Stimulated activated CD4-positive, alpha-beta T cell treated with anti-CD3 and anti-CD28 coated beads, Interleukin-4, amount 100 ng/mL, for 4 hours (primary cell): Measurements from ENCODE around the gene UBE2B.
"Not testable (repeated sequence)": the region's sequence is repeated elsewhere in the genome, so short reads cannot be mapped to it uniquely, and the experiment has no call there.

Experiments
- DNase-seq, 2 experiments: peaks; one replicate each; pipeline ENCODE4 v3.0.0-alpha.2; 2020

Gene UBE2B

GRCh38 chr5:134370871-134371833 lies at the start of gene UBE2B:
Gene UBE2B, plus strand, starts transcription at chr5:134371569. Its CDS starts 27 bp downstream, at chr5:134371596.
- peak; percentile 96 for DNase-seq

DNA sequence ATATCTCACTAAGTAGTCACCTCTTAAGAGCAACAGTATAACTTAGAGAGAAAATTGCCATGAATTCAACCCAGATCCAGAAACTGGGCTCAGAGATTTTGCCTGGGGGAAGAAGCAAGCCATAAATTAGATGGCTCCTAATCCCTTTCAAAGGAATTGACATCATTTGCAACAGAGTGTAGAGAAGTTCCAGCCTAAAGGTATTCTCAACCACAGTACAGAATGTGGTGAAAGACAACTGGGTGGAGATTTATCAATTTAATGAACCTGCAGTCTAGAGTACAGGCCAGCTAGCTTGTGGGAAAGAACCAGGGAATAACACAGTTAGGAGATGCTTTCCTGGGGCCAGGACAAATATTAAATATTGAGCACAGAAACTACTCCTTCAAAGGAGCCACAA lies 44.0 kb upstream of the UBE2B start:
- DNase-seq, result no peak

GRCh38 chr5:134328619-134329018 lies 42.8 kb upstream of the UBE2B start:
- DNase-seq, result no peak

DNA sequence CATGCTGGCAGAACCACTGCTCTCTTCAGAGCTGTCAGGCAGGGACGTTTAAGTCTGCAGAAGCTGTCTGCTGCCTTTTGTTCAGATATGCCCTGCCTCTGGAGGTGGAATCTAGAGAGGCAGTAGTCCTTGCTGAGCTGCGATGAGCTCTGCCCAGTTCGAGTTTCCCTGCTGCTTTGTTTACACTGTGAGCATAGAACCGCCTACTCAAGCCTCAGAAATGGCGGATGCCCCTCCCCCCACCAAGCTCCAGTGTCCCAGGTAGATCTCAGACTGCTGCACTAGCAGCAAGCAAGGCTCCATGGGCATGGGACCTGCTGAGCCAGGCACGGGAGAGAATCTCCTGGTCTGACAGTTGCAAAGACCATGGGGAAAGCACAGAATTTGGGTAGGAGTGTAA lies 34.5 kb upstream of the UBE2B start:
- DNase-seq, result not testable (repeated sequence)

DNA sequence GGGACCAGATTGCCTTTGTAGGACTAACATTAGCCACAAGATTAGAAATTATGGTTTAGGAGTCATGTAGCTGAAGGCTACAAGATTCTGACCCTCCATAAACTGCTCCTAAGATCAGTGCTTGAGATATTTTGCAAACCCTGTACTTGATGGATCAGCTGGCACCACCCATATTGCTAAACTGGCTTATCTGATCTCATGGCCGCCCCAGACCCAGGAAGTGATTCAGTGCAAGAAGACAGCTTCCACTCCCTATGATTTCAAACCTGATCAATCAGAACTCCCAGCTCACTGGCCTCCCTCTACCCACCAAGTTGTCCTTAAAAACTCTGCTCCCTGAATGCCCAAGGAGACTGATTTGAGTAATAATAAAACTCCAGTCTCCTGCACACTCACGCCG lies 27.9 kb upstream of the UBE2B start:
- DNase-seq, result not testable (repeated sequence)

- DNase-seq, result not testable (repeated sequence)
Observed at GRCh38 chr5:134345476-134345875, 25.9 kb upstream of the UBE2B start.

- no peak for DNase-seq
Observed at GRCh38 chr5:134345996-134346395, 25.4 kb upstream of the UBE2B start.

GRCh38 chr5:134349463-134349862 lies 21.9 kb upstream of the UBE2B start:
- DNase-seq, result no peak

DNA sequence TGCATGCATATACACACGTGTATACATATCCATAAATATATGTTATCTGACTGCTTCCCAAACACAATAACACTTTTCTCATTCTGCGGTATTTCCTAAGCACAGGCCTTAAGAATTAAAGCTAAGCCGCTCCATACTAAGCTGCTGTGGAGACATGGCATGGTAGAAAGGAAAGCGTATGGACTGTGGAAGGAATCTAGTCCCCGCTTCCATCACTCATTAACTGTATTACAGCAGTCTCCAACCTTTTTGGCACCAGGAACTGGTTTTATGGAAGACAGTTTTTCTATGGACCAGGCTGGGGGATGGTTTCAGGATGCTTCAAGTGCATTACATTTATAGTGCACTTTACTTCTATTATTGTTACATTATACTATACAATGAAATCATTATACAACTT lies 15.7 kb upstream of the UBE2B start:
- DNase-seq, result no peak

DNA sequence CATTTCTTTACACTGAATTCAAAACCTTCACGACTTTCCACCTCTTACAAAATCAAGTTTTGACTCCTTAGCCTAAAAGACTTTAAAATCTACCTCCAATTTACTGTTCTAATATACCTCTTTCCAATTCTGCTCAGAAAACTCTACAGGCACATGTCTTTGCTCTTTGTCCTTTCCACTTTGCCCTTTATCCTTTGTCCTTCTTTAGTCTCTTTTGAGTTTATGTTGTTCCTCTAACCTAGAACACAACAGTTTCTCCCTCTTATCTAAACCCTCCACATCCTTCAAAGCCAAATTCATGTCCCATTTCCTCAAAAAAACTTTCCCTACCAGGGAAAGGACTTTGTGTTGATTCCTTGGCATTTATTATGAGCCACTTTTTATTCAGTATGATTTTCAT lies 5.8 kb upstream of the UBE2B start:
- DNase-seq, result no peak

DNA sequence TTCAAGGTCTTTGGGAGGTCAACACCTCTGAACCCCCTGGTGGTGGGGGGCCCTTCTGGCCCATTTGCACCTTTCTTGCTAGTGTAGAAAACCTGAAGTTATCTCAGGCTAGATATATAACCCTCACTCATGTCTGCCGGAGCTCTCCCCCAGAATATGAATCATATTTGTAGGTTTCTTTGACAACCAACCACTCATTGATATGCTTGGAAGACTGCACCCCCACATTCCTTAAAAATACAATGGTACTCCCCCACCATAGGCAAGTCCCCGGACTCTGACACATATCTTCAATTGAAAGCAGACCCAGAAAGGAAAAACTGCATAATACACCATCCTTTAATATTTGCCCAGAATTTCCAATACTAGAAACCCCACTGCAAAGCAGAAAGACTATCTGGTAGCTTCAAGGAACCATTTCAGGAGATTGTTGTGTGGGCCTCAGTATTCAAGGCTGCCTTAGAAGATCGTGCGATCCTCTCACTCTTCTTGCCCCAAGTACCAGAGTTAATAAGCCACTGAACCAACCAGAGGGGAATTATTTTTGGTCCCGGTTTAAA lies 978 bp upstream of the UBE2B start:
- DNase-seq, result peak in 1 of 2 experiments; percentile 49

GRCh38 chr5:134371834-134372340 lies 518 bp downstream of the UBE2B start:
- peak; percentile 13 to 27 for DNase-seq

DNA sequence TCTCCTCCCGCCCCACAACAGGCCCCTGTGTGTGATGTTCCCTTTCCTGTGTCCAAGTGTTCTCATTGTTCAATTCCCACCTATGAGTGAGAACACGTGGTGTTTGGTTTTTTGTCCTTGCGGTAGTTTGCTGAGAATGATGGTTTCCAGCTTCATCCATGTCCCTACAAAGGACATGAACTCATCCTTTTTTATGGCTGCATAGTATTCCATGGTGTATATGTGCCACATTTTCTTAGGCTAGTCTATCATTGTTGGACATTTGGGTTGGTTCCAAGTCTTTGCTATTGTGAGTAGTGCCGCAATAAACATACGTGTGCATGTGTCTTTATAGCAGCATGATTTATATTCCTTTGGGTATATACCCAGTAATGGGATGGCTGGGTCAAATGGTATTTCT lies 2.3 kb downstream of the UBE2B start:
- DNase-seq, result not testable (repeated sequence)

DNA sequence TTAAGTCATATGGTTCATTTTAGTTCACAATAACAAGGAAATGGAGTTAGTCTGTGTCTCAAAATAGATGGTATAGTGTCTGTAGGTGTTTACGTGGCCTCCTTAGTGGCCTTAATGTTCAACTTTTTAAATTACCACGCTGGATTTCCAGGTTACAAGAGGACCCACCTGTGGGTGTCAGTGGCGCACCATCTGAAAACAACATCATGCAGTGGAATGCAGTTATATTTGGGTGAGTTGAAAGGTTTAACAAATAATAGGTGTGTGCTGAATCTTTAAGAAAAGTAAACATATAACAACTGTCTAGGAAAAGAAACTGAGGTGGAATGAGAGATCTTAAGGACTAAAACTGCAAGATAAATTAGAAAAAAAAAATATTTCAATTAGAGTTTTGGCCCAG lies 2.9 kb downstream of the UBE2B start:
- DNase-seq, result peak in 1 of 2 experiments; percentile 13

GRCh38 chr5:134380346-134380745 lies 9.0 kb downstream of the UBE2B start:
- no peak for DNase-seq

- not testable (repeated sequence) for DNase-seq
Observed at GRCh38 chr5:134382204-134382603, 10.8 kb downstream of the UBE2B start.

DNA sequence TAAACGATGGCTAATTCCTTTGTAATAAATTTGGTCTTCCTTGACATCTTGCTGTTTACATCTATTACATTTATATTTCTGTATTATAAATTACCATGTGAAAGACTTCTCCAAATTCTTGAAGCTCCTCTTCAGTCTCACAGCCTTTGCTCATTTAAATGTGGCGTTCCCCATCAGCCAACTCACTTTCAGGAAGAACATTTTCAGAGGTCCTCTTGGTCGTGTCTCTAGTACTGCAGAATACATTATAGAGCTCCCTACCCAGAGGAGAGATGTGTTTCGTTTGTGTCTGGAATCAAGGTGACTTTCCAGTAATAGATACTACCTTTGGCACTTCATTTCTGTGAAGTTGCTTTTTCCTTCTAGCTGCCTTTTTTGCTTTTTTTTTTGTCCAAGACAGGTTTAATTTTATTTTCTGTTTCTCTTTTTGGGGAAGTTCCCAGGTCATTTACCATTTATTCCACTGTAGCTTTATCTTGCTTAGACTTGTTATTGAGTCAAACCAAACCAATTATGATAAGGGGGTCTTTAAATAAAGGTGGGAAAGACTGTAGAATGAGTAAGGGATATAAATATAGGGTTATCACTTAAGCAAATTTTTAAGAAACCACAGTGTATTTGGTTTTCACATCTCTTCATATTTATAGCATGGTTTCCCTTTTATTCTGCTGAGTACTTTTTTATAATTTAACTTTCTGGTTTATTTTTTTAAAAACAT lies 12.8 kb downstream of the UBE2B start:
- DNase-seq, result no peak

DNA sequence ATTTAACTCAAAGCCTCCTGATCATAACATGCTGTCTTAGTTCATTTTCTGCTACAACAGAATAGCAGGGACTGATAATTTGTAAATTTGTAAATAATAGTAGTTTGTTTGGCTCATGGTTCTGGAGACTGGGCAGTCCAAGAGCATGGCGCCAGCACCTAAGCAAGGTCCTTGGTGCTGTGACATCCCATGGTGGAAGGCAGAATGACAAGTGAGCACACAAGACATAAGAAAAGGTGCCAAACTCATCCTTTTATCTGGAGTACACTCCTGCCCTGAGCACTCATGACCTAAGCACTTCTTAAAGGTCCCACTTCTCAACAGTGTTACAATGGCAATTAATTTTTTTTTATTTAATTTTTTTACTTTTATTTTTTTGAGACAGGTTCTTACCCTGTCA lies 16.1 kb downstream of the UBE2B start:
- no peak for DNase-seq

DNA sequence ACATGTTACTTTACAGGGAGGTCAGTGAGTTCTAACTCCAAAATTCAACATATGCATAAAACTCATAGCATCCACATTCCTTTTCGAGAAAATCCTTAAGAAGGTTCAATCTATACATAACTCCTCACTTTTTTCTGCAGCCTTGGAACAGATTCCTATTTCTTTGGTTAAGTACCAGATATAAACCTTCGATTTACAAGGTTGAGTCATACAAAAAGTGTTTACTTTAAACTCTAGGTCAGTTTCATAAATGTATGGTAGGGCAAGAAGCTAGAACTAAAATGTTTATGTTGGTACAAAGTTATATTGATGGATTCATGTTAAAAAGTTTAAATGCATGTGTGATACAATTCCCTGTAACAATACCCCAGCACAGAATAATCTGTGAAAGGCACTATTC lies 20.9 kb downstream of the UBE2B start:
- no peak for DNase-seq

GRCh38 chr5:134394932-134395331 lies 23.6 kb downstream of the UBE2B start:
- DNase-seq, result no peak

GRCh38 chr5:134396274-134396673 lies 24.9 kb downstream of the UBE2B start:
- no peak for DNase-seq

GRCh38 chr5:134397196-134397595 lies 25.8 kb downstream of the UBE2B start:
- DNase-seq, result no peak

DNA sequence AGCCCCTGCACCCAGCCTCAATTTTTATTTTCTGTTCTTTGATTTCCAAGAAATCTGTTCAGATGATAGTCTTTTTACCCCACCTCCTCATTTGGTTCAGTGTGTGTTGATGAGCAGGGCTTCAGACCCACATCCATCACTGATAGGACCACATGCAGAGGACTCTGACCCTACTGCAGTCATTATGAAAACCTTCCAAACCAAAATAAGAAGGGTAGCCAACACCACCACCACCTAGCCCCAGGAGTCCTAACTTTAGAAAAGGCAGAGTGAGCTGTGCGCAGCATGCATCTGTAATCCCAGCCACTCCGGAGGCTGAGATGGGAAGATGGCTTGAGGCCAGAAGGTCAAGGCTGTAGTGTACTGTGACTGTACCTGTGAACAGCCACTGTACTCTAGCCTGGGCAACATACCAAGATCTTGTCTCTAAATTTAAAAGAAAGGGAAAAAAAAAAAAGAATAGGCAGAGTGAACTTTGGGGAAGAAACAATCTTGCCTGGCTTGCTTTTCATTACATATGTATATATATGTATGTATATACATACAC lies 27.3 kb downstream of the UBE2B start:
- no peak for DNase-seq
